OCI-LY1 (cell line): Measurements from ENCODE around the gene SEZ6.

ENCODE experiments used
- H2AFZ ChIP-seq: fragments of 200-600 bp; sonication (generic), shearing (Covaris generic); 2 replicates; pipeline ENCODE4 v1.6.0; 2014; ENCODE audit warnings: antibody characterized with exemption, mild to moderate bottlenecking, low read length
- H3F3A ChIP-seq: fragments of 200-600 bp; sonication (generic), shearing (Covaris generic); 2 replicates; pipeline ENCODE4 v1.6.0; 2014; ENCODE audit warnings: mild to moderate bottlenecking, antibody characterized with exemption, low read length, moderate library complexity; ENCODE audit not compliant: insufficient read depth
- H3K27ac ChIP-seq: fragments of 200-600 bp; sonication (generic); 2 replicates; pipeline ENCODE4 v1.5.1; 2014; ENCODE audit warnings: low read length, mixed run types, mild to moderate bottlenecking, low read depth; ENCODE audit not compliant: poor library complexity, severe bottlenecking
- H3K27me3 ChIP-seq: fragments of 200-600 bp; sonication (generic); 2 replicates; pipeline ENCODE4 v1.6.0; 2014; ENCODE audit warnings: antibody characterized with exemption, mild to moderate bottlenecking, low read length, moderate library complexity; ENCODE audit not compliant: insufficient read depth
- H3K36me3 ChIP-seq: fragments of 200-600 bp; sonication (generic); 2 replicates; pipeline ENCODE4 v1.6.1; 2014; ENCODE audit warnings: mild to moderate bottlenecking, antibody characterized with exemption, low read length, moderate library complexity, mixed read lengths; ENCODE audit not compliant: insufficient read depth
- H3K4me1 ChIP-seq: fragments of 200-600 bp; sonication (generic); 2 replicates; pipeline ENCODE4 v1.5.1; 2014; ENCODE audit warnings: mild to moderate bottlenecking, low read length, moderate library complexity; ENCODE audit not compliant: insufficient read depth, severe bottlenecking
- H3K4me2 ChIP-seq: fragments of 200-600 bp; sonication (generic), shearing (Covaris generic); 2 replicates; pipeline ENCODE4 v1.6.1; 2014; ENCODE audit warnings: low read length
- H3K4me3 ChIP-seq: fragments of 200-600 bp; sonication (generic); 2 replicates; pipeline ENCODE4 v1.5.1; 2014; ENCODE audit warnings: low read length, low read depth, mild to moderate bottlenecking, mixed read lengths; ENCODE audit not compliant: poor library complexity, severe bottlenecking
- H3K79me2 ChIP-seq: fragments of 200-600 bp; shearing (Covaris generic); 2 replicates; pipeline ENCODE4 v1.6.1; 2016; ENCODE audit warnings: mixed run types, low read length, mixed read lengths; ENCODE audit not compliant: insufficient read depth
- H3K9ac ChIP-seq: fragments of 200-600 bp; sonication (generic), shearing (Covaris generic); 2 replicates; pipeline ENCODE4 v1.6.1; 2014; ENCODE audit warnings: mild to moderate bottlenecking, low read length, mixed read lengths
- H3K9me2 ChIP-seq: fragments of 200-600 bp; sonication (generic), shearing (Covaris generic); 2 replicates; pipeline ENCODE4 v1.6.1; 2014; ENCODE audit warnings: low read depth, mild to moderate bottlenecking, low read length, mixed read lengths
- H3K9me3 ChIP-seq: fragments of 200-600 bp; shearing (Covaris generic); 2 replicates; pipeline ENCODE4 v1.6.1; 2014; ENCODE audit warnings: low read length, mixed read lengths
- H4K20me1 ChIP-seq: fragments of 200-600 bp; sonication (generic), shearing (Covaris generic); 2 replicates; pipeline ENCODE4 v1.6.0; 2016; ENCODE audit warnings: mild to moderate bottlenecking, low read length; ENCODE audit not compliant: insufficient read depth
- EZH2 ChIP-seq: fragments of 200-600 bp; sonication (generic), shearing (Covaris generic); IDR thresholded peaks from 2 replicates; pipeline ENCODE4 v1.8.0; 2017; ENCODE audit warnings: borderline replicate concordance, mixed run types, mild to moderate bottlenecking, antibody characterized with exemption, low read length, moderate library complexity, mixed read lengths
- TF ChIP-seq, protein P1 (sequence below): fragments of 200-600 bp; sonication (generic), shearing (Covaris generic); IDR thresholded peaks from 2 replicates; pipeline ENCODE4 v1.5.1; 2017; ENCODE audit warnings: mild to moderate bottlenecking, antibody characterized with exemption, low read length, moderate library complexity, mixed read lengths

The SEZ6 gene

GRCh38 chr17:28926366-28926765 lies 79.5 kb downstream of the SEZ6 start:
- no peak overlapping the region for H3K27ac ChIP-seq
- H3K79me2 ChIP-seq: peaks cover 20% of the 10 kb centered on the region; the same call in 1 of the 2 replicates
- TF ChIP-seq, protein P1, sequence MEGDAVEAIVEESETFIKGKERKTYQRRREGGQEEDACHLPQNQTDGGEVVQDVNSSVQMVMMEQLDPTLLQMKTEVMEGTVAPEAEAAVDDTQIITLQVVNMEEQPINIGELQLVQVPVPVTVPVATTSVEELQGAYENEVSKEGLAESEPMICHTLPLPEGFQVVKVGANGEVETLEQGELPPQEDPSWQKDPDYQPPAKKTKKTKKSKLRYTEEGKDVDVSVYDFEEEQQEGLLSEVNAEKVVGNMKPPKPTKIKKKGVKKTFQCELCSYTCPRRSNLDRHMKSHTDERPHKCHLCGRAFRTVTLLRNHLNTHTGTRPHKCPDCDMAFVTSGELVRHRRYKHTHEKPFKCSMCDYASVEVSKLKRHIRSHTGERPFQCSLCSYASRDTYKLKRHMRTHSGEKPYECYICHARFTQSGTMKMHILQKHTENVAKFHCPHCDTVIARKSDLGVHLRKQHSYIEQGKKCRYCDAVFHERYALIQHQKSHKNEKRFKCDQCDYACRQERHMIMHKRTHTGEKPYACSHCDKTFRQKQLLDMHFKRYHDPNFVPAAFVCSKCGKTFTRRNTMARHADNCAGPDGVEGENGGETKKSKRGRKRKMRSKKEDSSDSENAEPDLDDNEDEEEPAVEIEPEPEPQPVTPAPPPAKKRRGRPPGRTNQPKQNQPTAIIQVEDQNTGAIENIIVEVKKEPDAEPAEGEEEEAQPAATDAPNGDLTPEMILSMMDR: no peak
- no peak for TF ChIP-seq EZH2
- no peaks in the 10 kb centered on the region for H3K27me3 ChIP-seq
- peaks cover 82% of the 10 kb centered on the region for H3K36me3 ChIP-seq
- H3K9me2 ChIP-seq: no peaks in the 10 kb centered on the region
- no peaks in the 10 kb centered on the region for H3K9me3 ChIP-seq
- no peak overlapping the region for H3K9ac ChIP-seq
- no peak overlapping the region for H3K4me3 ChIP-seq
- no peaks in the 10 kb centered on the region for H4K20me1 ChIP-seq
- H3K4me2 ChIP-seq: no peak overlapping the region
- no peak overlapping the region for H2AFZ ChIP-seq
- no peaks in the 10 kb centered on the region for H3K4me1 ChIP-seq
- H3F3A ChIP-seq: no peaks in the 10 kb centered on the region

GRCh38 chr17:28925912-28926365 lies 79.9 kb downstream of the SEZ6 start:
- no peaks in the 10 kb centered on the region for H4K20me1 ChIP-seq
- no peaks in the 10 kb centered on the region for H3K9me3 ChIP-seq
- no peaks in the 10 kb centered on the region for H3K27me3 ChIP-seq
- H3K79me2 ChIP-seq: peaks cover 20% of the 10 kb centered on the region; the same call in 1 of the 2 replicates
- H3K4me2 ChIP-seq: no peak overlapping the region
- H3F3A ChIP-seq: no peaks in the 10 kb centered on the region
- no peaks in the 10 kb centered on the region for H3K4me1 ChIP-seq
- no peak overlapping the region for H3K9ac ChIP-seq
- H2AFZ ChIP-seq: no peak overlapping the region
- no peak overlapping the region for H3K4me3 ChIP-seq
- peaks cover 87% of the 10 kb centered on the region for H3K36me3 ChIP-seq
- no peak for TF ChIP-seq EZH2
- TF ChIP-seq, protein P1: no peak
- H3K9me2 ChIP-seq: no peaks in the 10 kb centered on the region
- H3K27ac ChIP-seq: no peak overlapping the region

DNA sequence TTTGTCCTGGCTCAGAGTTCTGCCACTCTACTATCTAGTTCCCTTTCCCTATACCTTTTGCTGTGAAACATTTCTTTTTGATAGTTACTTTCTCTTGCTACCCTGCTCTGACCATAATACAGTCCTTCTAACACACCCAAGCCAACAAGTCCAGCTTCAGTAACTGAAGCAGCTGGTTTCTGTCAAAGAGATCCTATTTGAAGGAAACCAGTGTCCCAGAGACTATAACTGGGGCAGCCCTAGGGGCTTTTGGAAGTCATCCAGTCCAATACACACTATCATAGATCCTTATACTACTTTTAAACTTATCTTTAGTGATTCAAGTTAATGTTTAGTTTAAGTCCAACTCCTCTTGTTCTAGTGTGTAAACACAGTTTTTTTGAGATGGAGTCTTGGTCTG lies 85.6 kb downstream of the SEZ6 start:
- H3K36me3 ChIP-seq: peaks cover 96% of the 10 kb centered on the region
- H3K27ac ChIP-seq: no peak overlapping the region
- H3K27me3 ChIP-seq: no peaks in the 10 kb centered on the region
- H3K9me2 ChIP-seq: no peaks in the 10 kb centered on the region
- H3K9ac ChIP-seq: no peak overlapping the region
- H3K79me2 ChIP-seq: no peaks in the 10 kb centered on the region
- TF ChIP-seq, protein P1: no peak
- no peak for TF ChIP-seq EZH2
- H3K9me3 ChIP-seq: no peaks in the 10 kb centered on the region
- no peak overlapping the region for H2AFZ ChIP-seq
- H3F3A ChIP-seq: no peaks in the 10 kb centered on the region
- H3K4me1 ChIP-seq: no peaks in the 10 kb centered on the region
- H4K20me1 ChIP-seq: no peaks in the 10 kb centered on the region
- no peak overlapping the region for H3K4me2 ChIP-seq
- H3K4me3 ChIP-seq: no peak overlapping the region
